ENCODE measurements around the gene HEBP1. TPM values are rescaled to one million over a fixed set of nuclear protein-coding genes. Genes with fewer than 3 reads are reported as not detected.

The HEBP1 gene
- total RNA-seq, 1 experiment from 2014 or later = 22.2 TPM

- H2BK5ac ChIP-seq (ENCODE audit: insufficient read length, low read length) = no peak overlapping the region
- H3K23ac ChIP-seq (ENCODE audit: insufficient read length, low read depth, low read length) = no peak overlapping the region
- no peak for TF ChIP-seq CTCF (conservative IDR thresholded peaks at IDR 0.05)
- no peaks in the 10 kb centered on the region for H3K9me3 ChIP-seq (ENCODE audit: control insufficient read depth, low read depth, low read length)
- no peak overlapping the region for H2AFZ ChIP-seq (ENCODE audit: low read length)
- H3K4me2 ChIP-seq (ENCODE audit: insufficient read depth, insufficient read length, low read length) = peak overlapping the region; percentile 21
- H4K20me1 ChIP-seq (ENCODE audit: control insufficient read depth, insufficient read depth, insufficient read length) = no peaks in the 10 kb centered on the region
- H2BK20ac ChIP-seq (ENCODE audit: low read depth, low read length, poor library complexity, severe bottlenecking) = no peak overlapping the region
- no peak overlapping the region for H3T11ph ChIP-seq (ENCODE audit: low read length)
- H2AK5ac ChIP-seq (ENCODE audit: insufficient read length, low read length) = no peak overlapping the region
- no peak overlapping the region for H4K91ac ChIP-seq (ENCODE audit: insufficient read length, low read depth, low read length)
- H2BK120ac ChIP-seq (ENCODE audit: low read depth, low read length, poor library complexity, severe bottlenecking) = no peak overlapping the region
- H3K56ac ChIP-seq (ENCODE audit: insufficient read length, low read depth, low read length) = no peak overlapping the region
- no peak overlapping the region for H3K9ac ChIP-seq (ENCODE audit: extremely low read depth, insufficient read length, low read length)
- peaks cover 25 to 36% of the 10 kb centered on the region in 2 experiments for H3K4me1 Mint-ChIP-seq
- H3K27ac ChIP-seq (ENCODE audit: insufficient read length, low read depth, low read length) = peak overlapping the region; percentile 34
- no peak overlapping the region for H3K14ac ChIP-seq (ENCODE audit: insufficient read depth, low read length)
- H3K27ac Mint-ChIP-seq = peak overlapping the region in 2 of 3 experiments; percentile 42 to 83; a peak in 2 of 7 replicates
- H3K27me3 ChIP-seq (ENCODE audit: insufficient read depth, low read length) = no peaks in the 10 kb centered on the region; the same call in 1 of the 2 replicates
- peaks cover 0 to 3% of the 10 kb centered on the region in 2 experiments; a peak in 2 of 5 replicates for H3K9me3 Mint-ChIP-seq
- H3K23me2 ChIP-seq (ENCODE audit: insufficient read length, low read depth, low read length, poor library complexity, severe bottlenecking) = peaks cover 8% of the 10 kb centered on the region
- no peak for DNase-seq
- no peaks in the 10 kb centered on the region for H3K79me2 ChIP-seq (ENCODE audit: insufficient read depth, low read length)
- peaks cover 4 to 15% (median 14%) of the 10 kb centered on the region in 3 experiments for H3K36me3 Mint-ChIP-seq (ENCODE audit: insufficient read depth in 1 of 3, low read depth in 3 of 3)
- H4K8ac ChIP-seq (replicated peaks; ENCODE audit: insufficient read length, low read depth, low read length) = no peak overlapping the region
- H3K4ac ChIP-seq (ENCODE audit: low read depth, low read length) = no peak overlapping the region
- H2BK12ac ChIP-seq (ENCODE audit: insufficient read length, low read depth, low read length) = no peak overlapping the region
- no peaks in the 10 kb centered on the region for H3K79me1 ChIP-seq (ENCODE audit: insufficient read depth, low read depth, low read length, poor library complexity, severe bottlenecking)
- WGBS (ENCODE audit: extremely low coverage, insufficient read length, low lambda C conversion rate) = no CpG with 5 or more reads among the region's 2 CpGs
- peak overlapping the region in 1 of 2 experiments; percentile 25; a peak in 1 of 5 replicates for H3K4me3 Mint-ChIP-seq
- peaks cover 23% of the 10 kb centered on the region for H3K27me3 Mint-ChIP-seq (ENCODE audit: low read depth)
- H3K18ac ChIP-seq (ENCODE audit: insufficient read length, low read depth, low read length) = no peak overlapping the region
- H2BK15ac ChIP-seq (ENCODE audit: low read depth, low read length) = no peak overlapping the region
- no peak overlapping the region for H4K5ac ChIP-seq (ENCODE audit: insufficient read length, low read depth, low read length)
- H3K4me1 ChIP-seq (ENCODE audit: insufficient read depth, low read length) = peaks cover 7% of the 10 kb centered on the region; the same call in 1 of the 2 replicates
Measured at GRCh38 chr12:13005649-13006048, 5.6 kb upstream of the HEBP1 start.

Data from H9 (cell line).